HG03460 (cell line): ENCODE data around the gene TMEM231.

Experiments used
- ATAC-seq: cut with Tn5 transposase; IDR thresholded peaks from one replicate; pipeline ENCODE4 v1.9.1; 2021; ENCODE audit not compliant: unreplicated experiment

TMEM231 gene

GRCh38 chr16:75494184-75494583 is 61.9 kb downstream of the TMEM231 start:
- no peak for ATAC-seq

- no peak for ATAC-seq
Measured at GRCh38 chr16:75491876-75492275, 64.2 kb downstream of the TMEM231 start.

GRCh38 chr16:75488322-75488721 is 67.7 kb downstream of the TMEM231 start:
- ATAC-seq: no peak
